GM12872 (cell line): ENCODE results near the gene GLRA1.

Source experiments
- CTCF ChIP-seq: IDR thresholded peaks from 3 replicates; pipeline ENCODE4 v1.5.1; 2011; ENCODE audit warnings: low read depth, mild to moderate bottlenecking, low read length, moderate library complexity; ENCODE audit not compliant: insufficient read depth

Gene GLRA1

GRCh38 chr5:151897020-151897552 lies 27.6 kb downstream of the GLRA1 start:
- TF ChIP-seq CTCF: no peak

GRCh38 chr5:151896031-151896691 lies 28.5 kb downstream of the GLRA1 start:
- TF ChIP-seq CTCF: no peak

DNA sequence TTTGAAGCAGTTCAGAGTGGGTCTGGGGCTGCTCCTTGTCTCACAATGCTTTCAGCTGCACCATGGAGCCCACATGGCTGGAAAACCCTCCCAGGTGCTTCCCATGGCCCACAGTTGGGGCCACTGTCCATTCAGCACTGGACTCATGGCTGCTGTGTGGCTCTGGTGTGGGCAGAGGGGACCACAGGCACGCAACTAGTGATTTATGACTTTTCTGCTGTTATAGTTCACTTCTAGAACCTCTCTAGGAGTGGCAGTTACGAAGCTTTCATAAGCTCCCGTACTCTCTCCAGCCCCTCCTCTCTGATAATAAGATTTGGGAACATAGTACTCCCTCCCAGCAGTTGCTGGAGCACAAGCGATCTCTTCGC lies 29.0 kb downstream of the GLRA1 start:
- no peak for TF ChIP-seq CTCF

DNA sequence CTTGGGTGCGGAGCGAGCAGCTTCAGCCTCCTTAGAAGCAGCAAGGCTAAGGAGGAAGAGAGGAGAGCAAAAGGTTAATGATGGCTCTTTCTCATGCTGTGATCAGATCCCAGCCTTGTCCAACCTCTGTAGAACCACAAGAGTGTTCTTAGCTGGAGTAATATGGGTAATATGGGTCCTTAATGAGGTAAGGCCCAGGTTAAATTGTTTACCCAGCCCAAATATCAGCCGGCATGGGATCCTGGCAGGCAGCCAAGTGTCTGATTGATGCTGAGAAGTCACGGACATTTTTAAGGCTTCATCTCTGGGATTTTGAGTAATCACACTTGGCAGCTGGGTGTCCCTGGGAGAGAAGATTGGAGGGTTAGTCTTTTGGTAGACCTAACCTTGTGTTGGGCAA lies 32.3 kb downstream of the GLRA1 start:
- TF ChIP-seq CTCF: no peak

- no peak for TF ChIP-seq CTCF
Measured at GRCh38 chr5:151890299-151890698, 34.4 kb downstream of the GLRA1 start.

DNA sequence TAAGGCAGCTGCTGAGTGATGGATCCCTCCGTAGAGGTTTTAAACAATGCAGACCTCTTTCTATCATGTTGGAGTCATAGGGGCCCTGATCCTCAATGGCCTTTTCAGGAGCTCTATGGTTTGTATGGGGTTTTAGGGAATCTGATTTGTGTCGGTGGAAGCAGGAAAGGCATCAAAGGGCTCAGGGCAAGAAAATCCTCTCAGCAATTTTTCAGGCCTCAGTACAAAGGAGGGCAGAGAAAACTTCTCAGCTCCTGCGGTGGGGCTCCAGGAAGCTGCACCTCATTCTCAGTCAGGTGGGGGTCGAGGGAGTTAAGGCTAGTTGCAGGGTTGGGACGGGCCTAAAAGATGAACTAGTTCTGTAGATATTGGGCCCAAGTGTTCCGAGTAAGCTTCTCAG lies 35.0 kb downstream of the GLRA1 start:
- TF ChIP-seq CTCF: no peak

DNA sequence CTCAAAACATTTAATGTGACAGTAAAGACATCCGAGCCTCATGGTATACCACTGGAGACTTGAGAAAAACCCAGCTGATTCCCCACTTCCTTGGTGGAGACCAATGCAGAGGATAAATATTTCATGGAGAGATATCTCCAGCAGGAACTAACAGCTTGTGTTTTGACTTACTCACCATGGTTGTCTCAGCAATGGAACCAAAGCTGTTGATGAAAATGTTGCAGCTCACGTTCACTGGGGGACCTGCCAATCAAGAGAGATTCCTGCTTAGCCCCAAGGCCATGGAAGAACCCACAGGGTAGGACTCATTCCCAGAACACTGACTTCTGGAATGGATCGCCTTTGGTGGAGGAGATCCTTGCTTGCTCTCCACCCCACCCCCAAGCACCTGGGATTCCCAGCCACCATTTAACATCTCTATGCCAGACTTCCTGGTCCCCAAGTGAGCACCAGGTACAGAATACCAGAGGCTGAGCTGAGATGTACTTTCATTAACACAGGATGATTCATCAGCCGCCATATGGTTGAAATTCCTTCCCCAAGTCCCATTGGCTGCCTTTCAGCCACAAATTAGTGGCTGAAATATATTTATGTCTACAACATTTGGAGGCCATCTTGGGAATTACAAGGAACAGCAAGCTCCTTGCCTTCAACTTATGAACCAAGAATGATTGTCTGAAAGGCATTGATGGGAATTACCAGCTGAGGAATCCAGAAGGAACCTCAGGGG lies 37.9 kb downstream of the GLRA1 start:
- TF ChIP-seq CTCF: no peak
